Measurements from ENCODE around the gene SMC6. TPM values are rescaled to one million over a fixed set of nuclear protein-coding genes. Genes with fewer than 3 reads are reported as not detected.

Gene SMC6
- total and polyA plus RNA-seq, 2 experiments from 2014 or later: 53.4 to 59.8 TPM

- H3K27me3 Mint-ChIP-seq (ENCODE audit: insufficient read depth, low read depth, poor library complexity): no peaks in the 10 kb centered on the region
- no peak overlapping the region for H3K4me2 ChIP-seq
- H3K9me3 Mint-ChIP-seq: no peaks in the 10 kb centered on the region
Measured at GRCh38 chr2:17780546-17780945, 26.9 kb upstream of the SMC6 start.

More at GRCh38 chr2:17780546-17780945, 26.9 kb upstream of the SMC6 start:
- Histone ChIP-seq H3K27ac (ENCODE audit: low read depth) (no peak overlapping the region), H3K9me2 (ENCODE audit: insufficient read depth) (no peaks in the 10 kb centered on the region), H3K79me2 (replicated peaks; ENCODE audit: insufficient read depth) (no peaks in the 10 kb centered on the region), H3K36me3 (ENCODE audit: insufficient read depth) (peaks cover 16% of the 10 kb centered on the region), H3K4me3 (no peak overlapping the region), H3K4me1 (ENCODE audit: insufficient read depth) (no peaks in the 10 kb centered on the region; the same call in 1 of the 2 replicates), H4K20me1 (replicated peaks; ENCODE audit: insufficient read depth) (no peaks in the 10 kb centered on the region), H3F3A (replicated peaks; ENCODE audit: low read depth) (0 out of 2 replicates have a peak, but pooled peaks cover 3% of the 10 kb centered on the region), H2AFZ (no peak overlapping the region), H3K27me3 (ENCODE audit: insufficient read depth) (no peaks in the 10 kb centered on the region)
- no peak overlapping the region for H3K4me3 Mint-ChIP-seq
- H3K4me1 Mint-ChIP-seq: no peaks in the 10 kb centered on the region
- no peak for TF ChIP-seq EZH2 (IDR thresholded peaks at IDR 0.05; ENCODE audit: low read depth, unreplicated experiment)
- no peak for TF ChIP-seq STAT1 (IDR thresholded peaks at IDR 0.05; ENCODE audit: unreplicated experiment)
- no peak for TF ChIP-seq CREB1 (CRISPR knock-in tag; IDR thresholded peaks at IDR 0.05; ENCODE audit: low read depth)
- TF ChIP-seq, protein P1, sequence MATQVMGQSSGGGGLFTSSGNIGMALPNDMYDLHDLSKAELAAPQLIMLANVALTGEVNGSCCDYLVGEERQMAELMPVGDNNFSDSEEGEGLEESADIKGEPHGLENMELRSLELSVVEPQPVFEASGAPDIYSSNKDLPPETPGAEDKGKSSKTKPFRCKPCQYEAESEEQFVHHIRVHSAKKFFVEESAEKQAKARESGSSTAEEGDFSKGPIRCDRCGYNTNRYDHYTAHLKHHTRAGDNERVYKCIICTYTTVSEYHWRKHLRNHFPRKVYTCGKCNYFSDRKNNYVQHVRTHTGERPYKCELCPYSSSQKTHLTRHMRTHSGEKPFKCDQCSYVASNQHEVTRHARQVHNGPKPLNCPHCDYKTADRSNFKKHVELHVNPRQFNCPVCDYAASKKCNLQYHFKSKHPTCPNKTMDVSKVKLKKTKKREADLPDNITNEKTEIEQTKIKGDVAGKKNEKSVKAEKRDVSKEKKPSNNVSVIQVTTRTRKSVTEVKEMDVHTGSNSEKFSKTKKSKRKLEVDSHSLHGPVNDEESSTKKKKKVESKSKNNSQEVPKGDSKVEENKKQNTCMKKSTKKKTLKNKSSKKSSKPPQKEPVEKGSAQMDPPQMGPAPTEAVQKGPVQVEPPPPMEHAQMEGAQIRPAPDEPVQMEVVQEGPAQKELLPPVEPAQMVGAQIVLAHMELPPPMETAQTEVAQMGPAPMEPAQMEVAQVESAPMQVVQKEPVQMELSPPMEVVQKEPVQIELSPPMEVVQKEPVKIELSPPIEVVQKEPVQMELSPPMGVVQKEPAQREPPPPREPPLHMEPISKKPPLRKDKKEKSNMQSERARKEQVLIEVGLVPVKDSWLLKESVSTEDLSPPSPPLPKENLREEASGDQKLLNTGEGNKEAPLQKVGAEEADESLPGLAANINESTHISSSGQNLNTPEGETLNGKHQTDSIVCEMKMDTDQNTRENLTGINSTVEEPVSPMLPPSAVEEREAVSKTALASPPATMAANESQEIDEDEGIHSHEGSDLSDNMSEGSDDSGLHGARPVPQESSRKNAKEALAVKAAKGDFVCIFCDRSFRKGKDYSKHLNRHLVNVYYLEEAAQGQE (IDR thresholded peaks at IDR 0.05; ENCODE audit: unreplicated experiment): no peak
- TF ChIP-seq, protein P2, sequence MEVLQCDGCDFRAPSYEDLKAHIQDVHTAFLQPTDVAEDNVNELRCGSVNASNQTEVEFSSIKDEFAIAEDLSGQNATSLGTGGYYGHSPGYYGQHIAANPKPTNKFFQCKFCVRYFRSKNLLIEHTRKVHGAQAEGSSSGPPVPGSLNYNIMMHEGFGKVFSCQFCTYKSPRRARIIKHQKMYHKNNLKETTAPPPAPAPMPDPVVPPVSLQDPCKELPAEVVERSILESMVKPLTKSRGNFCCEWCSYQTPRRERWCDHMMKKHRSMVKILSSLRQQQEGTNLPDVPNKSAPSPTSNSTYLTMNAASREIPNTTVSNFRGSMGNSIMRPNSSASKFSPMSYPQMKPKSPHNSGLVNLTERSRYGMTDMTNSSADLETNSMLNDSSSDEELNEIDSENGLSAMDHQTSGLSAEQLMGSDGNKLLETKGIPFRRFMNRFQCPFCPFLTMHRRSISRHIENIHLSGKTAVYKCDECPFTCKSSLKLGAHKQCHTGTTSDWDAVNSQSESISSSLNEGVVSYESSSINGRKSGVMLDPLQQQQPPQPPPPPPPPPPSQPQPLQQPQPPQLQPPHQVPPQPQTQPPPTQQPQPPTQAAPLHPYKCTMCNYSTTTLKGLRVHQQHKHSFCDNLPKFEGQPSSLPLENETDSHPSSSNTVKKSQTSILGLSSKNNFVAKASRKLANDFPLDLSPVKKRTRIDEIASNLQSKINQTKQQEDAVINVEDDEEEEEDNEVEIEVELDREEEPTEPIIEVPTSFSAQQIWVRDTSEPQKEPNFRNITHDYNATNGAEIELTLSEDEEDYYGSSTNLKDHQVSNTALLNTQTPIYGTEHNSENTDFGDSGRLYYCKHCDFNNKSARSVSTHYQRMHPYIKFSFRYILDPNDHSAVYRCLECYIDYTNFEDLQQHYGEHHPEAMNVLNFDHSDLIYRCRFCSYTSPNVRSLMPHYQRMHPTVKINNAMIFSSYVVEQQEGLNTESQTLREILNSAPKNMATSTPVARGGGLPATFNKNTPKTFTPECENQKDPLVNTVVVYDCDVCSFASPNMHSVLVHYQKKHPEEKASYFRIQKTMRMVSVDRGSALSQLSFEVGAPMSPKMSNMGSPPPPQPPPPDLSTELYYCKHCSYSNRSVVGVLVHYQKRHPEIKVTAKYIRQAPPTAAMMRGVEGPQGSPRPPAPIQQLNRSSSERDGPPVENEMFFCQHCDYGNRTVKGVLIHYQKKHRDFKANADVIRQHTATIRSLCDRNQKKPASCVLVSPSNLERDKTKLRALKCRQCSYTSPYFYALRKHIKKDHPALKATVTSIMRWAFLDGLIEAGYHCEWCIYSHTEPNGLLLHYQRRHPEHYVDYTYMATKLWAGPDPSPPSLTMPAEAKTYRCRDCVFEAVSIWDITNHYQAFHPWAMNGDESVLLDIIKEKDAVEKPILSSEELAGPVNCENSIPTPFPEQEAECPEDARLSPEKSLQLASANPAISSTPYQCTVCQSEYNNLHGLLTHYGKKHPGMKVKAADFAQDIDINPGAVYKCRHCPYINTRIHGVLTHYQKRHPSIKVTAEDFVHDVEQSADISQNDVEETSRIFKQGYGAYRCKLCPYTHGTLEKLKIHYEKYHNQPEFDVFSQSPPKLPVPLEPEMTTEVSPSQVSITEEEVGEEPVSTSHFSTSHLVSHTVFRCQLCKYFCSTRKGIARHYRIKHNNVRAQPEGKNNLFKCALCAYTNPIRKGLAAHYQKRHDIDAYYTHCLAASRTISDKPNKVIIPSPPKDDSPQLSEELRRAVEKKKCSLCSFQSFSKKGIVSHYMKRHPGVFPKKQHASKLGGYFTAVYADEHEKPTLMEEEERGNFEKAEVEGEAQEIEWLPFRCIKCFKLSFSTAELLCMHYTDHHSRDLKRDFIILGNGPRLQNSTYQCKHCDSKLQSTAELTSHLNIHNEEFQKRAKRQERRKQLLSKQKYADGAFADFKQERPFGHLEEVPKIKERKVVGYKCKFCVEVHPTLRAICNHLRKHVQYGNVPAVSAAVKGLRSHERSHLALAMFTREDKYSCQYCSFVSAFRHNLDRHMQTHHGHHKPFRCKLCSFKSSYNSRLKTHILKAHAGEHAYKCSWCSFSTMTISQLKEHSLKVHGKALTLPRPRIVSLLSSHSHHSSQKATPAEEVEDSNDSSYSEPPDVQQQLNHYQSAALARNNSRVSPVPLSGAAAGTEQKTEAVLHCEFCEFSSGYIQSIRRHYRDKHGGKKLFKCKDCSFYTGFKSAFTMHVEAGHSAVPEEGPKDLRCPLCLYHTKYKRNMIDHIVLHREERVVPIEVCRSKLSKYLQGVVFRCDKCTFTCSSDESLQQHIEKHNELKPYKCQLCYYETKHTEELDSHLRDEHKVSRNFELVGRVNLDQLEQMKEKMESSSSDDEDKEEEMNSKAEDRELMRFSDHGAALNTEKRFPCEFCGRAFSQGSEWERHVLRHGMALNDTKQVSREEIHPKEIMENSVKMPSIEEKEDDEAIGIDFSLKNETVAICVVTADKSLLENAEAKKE (CRISPR knock-in tag; IDR thresholded peaks at IDR 0.05): no peak
- TF ChIP-seq CTCF (conservative IDR thresholded peaks at IDR 0.05; ENCODE audit: low read depth in 2 of 2): no peak
- TF ChIP-seq JUNB (IDR thresholded peaks at IDR 0.05; ENCODE audit: unreplicated experiment): no peak
- TF ChIP-seq EZH2phosphoT487 (IDR thresholded peaks at IDR 0.05; ENCODE audit: unreplicated experiment): no peak
- TF ChIP-seq, protein P3, sequence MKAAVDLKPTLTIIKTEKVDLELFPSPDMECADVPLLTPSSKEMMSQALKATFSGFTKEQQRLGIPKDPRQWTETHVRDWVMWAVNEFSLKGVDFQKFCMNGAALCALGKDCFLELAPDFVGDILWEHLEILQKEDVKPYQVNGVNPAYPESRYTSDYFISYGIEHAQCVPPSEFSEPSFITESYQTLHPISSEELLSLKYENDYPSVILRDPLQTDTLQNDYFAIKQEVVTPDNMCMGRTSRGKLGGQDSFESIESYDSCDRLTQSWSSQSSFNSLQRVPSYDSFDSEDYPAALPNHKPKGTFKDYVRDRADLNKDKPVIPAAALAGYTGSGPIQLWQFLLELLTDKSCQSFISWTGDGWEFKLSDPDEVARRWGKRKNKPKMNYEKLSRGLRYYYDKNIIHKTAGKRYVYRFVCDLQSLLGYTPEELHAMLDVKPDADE (IDR thresholded peaks at IDR 0.05): no peak
- TF ChIP-seq ZNF331 (CRISPR knock-in tag; IDR thresholded peaks at IDR 0.05; ENCODE audit: low read depth): no peak
- no peak for TF ChIP-seq ZNF114 (CRISPR knock-in tag; IDR thresholded peaks at IDR 0.05)
- no peak for TF ChIP-seq NANOG (IDR thresholded peaks at IDR 0.05; ENCODE audit: borderline replicate concordance)
- no peak for TF ChIP-seq POLR2AphosphoS5 (IDR thresholded peaks at IDR 0.05; ENCODE audit: low read depth)
- DNase-seq (ENCODE audit: low spot score): no peak
- no peak overlapping the region for H3K27ac Mint-ChIP-seq
- peaks cover 49% of the 10 kb centered on the region; the same call in 2 of the 3 replicates for H3K36me3 Mint-ChIP-seq (ENCODE audit: low read depth)
- ATAC-seq: no peak
